ENCODE measurements around the gene PHTF2. TPM values are rescaled to one million over a fixed set of nuclear protein-coding genes. Genes with fewer than 3 reads are reported as not detected.
A peak's percentile ranks its signal among the peaks of the same experiment; 100 is the strongest.

Gene PHTF2
- polyA plus RNA-seq, 3 donors from 2014 or later = 4.1 to 9.3 (median 4.1) TPM

DNA sequence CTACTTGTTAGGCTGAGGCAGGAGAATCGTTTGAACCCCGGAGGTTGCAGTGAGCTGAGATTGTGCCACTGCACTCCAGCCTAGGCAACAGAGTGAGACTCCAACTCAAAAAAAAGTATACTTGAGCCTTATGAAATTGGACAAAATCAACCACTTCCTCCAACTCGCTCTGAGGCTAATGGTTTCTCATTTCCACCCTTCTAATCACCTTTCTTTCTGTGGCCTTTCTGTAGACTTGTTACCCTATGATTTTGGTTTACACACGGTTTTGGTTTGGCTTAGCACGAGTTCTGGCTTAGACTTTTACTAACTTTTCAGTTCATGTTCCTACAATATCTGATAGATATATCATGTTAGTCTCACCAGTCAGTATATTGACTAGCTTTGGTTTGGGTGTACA is 152.0 kb downstream of the PHTF2 start:
- Mint-ChIP-seq H3K4me1 (peaks cover 6 to 13% of the 10 kb centered on the region in 2 donors), H3K4me3 (peak overlapping the region in 2 of 5 donors; percentile 5 to 11), H3K27me3 (ENCODE audit: low read depth in 3 of 3) (no peaks in the 10 kb centered on the region), H3K27ac (peak overlapping the region in 3 of 6 donors; percentile 5 to 69 (median 28)), H3K36me3 (peaks cover 0 to 4% (median 0%) of the 10 kb centered on the region in 3 donors), H3K9me3 (no peaks in the 10 kb centered on the region)
- DNase-seq = peak in 2 of 3 donors; percentile 10 to 12

GRCh38 chr7:77954773-77955555 is 156.4 kb downstream of the PHTF2 start:
- peaks cover 0 to 2% (median 0%) of the 10 kb centered on the region in 3 donors for H3K27me3 Mint-ChIP-seq (ENCODE audit: low read depth in 3 of 3)
- H3K4me3 Mint-ChIP-seq = no peak overlapping the region
- H3K9me3 Mint-ChIP-seq = no peaks in the 10 kb centered on the region
- H3K36me3 Mint-ChIP-seq = peaks cover 5 to 11% (median 8%) of the 10 kb centered on the region in 3 donors
- H3K27ac Mint-ChIP-seq = no peak overlapping the region
- no peak for DNase-seq
- peaks cover 6 to 11% of the 10 kb centered on the region in 2 donors for H3K4me1 Mint-ChIP-seq

DNA sequence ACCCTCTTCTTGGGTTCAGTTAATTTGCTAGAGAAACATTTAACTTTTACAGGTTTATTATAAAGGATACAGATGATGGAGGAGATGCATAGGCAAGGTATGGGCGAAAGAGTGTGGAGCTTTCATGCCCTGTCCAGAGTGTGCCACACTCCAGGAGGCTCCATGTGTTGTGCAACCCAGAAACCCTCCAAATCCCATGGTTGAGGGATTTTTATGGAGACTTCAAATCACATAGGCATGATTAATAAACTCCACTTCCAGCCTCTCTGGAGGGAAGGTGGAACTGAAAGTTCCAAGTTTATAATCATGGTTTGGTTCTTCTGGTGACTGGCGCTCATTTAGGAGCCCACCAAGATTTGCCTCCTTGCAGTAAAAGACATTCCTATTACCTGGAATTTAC is 159.9 kb downstream of the PHTF2 start:
- Mint-ChIP-seq H3K4me1 (no peaks in the 10 kb centered on the region), H3K4me3 (no peak overlapping the region), H3K36me3 (peaks cover 4 to 11% (median 5%) of the 10 kb centered on the region in 3 donors), H3K27me3 (ENCODE audit: low read depth in 3 of 3) (peaks cover 0 to 2% (median 0%) of the 10 kb centered on the region in 3 donors), H3K27ac (no peak overlapping the region), H3K9me3 (no peaks in the 10 kb centered on the region)
- no peak for DNase-seq

- H3K4me3 Mint-ChIP-seq = no peak overlapping the region
- peaks cover 0 to 2% (median 0%) of the 10 kb centered on the region in 3 donors for H3K27me3 Mint-ChIP-seq (ENCODE audit: low read depth in 3 of 3)
- no peaks in the 10 kb centered on the region for H3K4me1 Mint-ChIP-seq
- DNase-seq = no peak
- no peaks in the 10 kb centered on the region for H3K9me3 Mint-ChIP-seq
- no peak overlapping the region for H3K27ac Mint-ChIP-seq
- peaks cover 4 to 11% (median 5%) of the 10 kb centered on the region in 3 donors for H3K36me3 Mint-ChIP-seq
Measured at GRCh38 chr7:77959080-77959479, 160.5 kb downstream of the PHTF2 start.

DNA sequence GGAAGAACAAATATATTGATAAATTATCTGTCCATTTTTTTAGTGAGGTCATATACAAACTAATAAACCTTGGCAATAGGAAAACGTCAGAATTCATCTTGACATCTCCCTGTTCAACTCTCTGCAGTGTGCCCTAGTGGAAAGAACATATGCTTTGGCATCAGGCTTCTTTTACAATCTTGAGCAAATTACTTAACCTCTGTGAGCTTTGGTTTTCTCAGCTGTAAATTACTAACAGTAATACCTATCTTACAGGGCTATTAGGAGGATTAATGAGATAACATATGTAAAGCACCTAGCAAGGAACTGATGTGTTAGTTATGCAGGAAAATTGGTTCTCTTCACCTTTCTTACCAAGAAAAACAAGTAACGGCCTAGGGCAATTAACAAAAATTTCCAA is 161.8 kb downstream of the PHTF2 start:
- H3K36me3 Mint-ChIP-seq = peaks cover 7 to 11% (median 7%) of the 10 kb centered on the region in 3 donors
- no peak for DNase-seq
- H3K4me3 Mint-ChIP-seq = no peak overlapping the region
- no peaks in the 10 kb centered on the region for H3K4me1 Mint-ChIP-seq
- peaks cover 0 to 2% (median 0%) of the 10 kb centered on the region in 3 donors for H3K27me3 Mint-ChIP-seq (ENCODE audit: low read depth in 3 of 3)
- no peaks in the 10 kb centered on the region for H3K9me3 Mint-ChIP-seq
- no peak overlapping the region for H3K27ac Mint-ChIP-seq

DNA sequence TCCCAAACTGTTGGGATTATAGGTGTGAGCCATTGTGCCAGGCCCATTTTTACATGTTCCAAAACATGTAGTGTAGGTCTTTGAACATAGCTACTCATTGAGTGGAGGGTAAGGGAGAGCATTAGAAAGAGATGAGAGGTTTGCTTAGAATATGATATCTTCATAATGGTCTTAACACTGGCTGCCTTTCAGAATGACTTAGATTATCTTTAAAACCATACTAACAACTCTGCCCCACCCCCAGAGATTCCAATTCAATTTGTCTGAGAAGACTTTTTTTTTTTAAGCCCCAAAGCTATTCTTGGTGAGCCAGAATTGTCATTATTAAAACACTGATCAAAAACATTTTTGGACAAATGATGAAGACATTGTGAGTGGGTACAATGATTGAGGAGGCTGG is 168.9 kb downstream of the PHTF2 start:
- Mint-ChIP-seq H3K36me3 (peaks cover 0 to 15% (median 7%) of the 10 kb centered on the region in 3 donors), H3K4me3 (no peak overlapping the region), H3K9me3 (no peaks in the 10 kb centered on the region), H3K27me3 (ENCODE audit: low read depth in 3 of 3) (peaks cover 0 to 3% (median 0%) of the 10 kb centered on the region in 3 donors), H3K4me1 (no peaks in the 10 kb centered on the region), H3K27ac (no peak overlapping the region)
- no peak for DNase-seq

GRCh38 chr7:77971726-77972125 is 173.2 kb downstream of the PHTF2 start:
- DNase-seq = no peak
- peaks cover 0 to 2% (median 0%) of the 10 kb centered on the region in 6 donors for H3K9me3 Mint-ChIP-seq
- H3K36me3 Mint-ChIP-seq = peaks cover 0 to 12% (median 5%) of the 10 kb centered on the region in 3 donors
- H3K27ac Mint-ChIP-seq = no peak overlapping the region
- no peaks in the 10 kb centered on the region for H3K4me1 Mint-ChIP-seq
- peaks cover 0 to 4% (median 0%) of the 10 kb centered on the region in 3 donors for H3K27me3 Mint-ChIP-seq (ENCODE audit: low read depth in 3 of 3)
- H3K4me3 Mint-ChIP-seq = no peak overlapping the region

GRCh38 chr7:77975672-77976480 is 177.3 kb downstream of the PHTF2 start:
- H3K27me3 Mint-ChIP-seq (ENCODE audit: low read depth in 3 of 3) = peaks cover 1 to 7% (median 3%) of the 10 kb centered on the region in 3 donors
- H3K4me3 Mint-ChIP-seq = no peak overlapping the region
- no peak overlapping the region for H3K27ac Mint-ChIP-seq
- H3K9me3 Mint-ChIP-seq = peaks cover 0 to 2% (median 0%) of the 10 kb centered on the region in 6 donors
- H3K36me3 Mint-ChIP-seq = peaks cover 0 to 7% (median 0%) of the 10 kb centered on the region in 3 donors
- H3K4me1 Mint-ChIP-seq = no peaks in the 10 kb centered on the region
- no peak for DNase-seq

DNA sequence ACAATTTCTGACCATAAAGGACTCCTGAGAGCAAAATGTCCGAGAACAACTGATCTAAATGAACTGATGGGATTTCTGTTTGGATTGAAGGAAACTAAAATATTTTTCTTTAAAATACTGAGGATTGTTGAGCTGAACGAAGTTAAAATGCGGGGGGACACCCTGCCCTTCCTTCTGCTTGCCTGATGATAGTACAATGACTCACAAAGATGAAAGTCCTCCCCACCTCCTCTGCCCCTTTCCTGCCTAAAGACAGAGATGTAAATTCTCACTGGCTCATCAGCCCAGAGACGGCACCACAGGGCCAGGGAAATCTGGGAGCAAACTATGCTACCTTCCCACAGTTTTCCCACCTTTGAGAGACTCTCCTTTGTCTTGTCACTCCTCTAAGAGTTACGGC is 180.6 kb downstream of the PHTF2 start:
- Mint-ChIP-seq H3K9me3 (peaks cover 0 to 2% (median 0%) of the 10 kb centered on the region in 6 donors), H3K4me1 (no peaks in the 10 kb centered on the region), H3K27me3 (ENCODE audit: low read depth in 3 of 3) (peaks cover 1 to 11% (median 3%) of the 10 kb centered on the region in 3 donors), H3K27ac (no peak overlapping the region), H3K36me3 (peaks cover 0 to 7% (median 0%) of the 10 kb centered on the region in 3 donors), H3K4me3 (no peak overlapping the region)
- no peak for DNase-seq

DNA sequence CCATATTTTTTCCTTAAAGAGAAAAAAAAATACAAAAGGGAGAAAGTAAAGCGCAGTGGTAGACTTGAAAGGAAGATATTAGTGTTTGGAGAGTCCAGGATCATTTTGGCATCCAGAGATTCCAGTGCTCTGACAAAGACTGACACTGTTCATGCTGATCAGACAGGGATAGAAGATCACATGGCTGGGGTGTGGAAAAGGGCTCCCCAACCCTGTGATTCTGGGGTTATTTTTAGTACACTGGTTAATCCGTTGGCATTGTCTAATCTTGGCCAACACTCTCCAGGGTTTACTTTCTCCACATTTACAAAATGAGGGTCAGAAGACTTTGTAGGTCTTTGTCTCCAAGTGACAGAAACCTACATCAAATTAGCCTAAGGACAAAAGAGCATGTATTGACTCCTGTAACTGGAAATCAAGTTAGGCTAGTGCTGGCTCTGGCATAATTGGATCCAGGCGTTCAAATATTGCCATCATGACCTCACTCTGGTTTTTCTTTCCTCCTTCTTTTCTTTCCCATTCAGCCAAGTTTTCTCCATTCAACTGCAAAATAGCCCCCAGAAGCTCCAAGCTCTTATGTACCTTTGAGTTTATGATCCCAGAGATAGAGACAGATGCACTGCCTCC is 181.6 kb downstream of the PHTF2 start:
- Mint-ChIP-seq H3K4me1 (no peaks in the 10 kb centered on the region), H3K27me3 (ENCODE audit: low read depth in 3 of 3) (peaks cover 1 to 11% (median 2%) of the 10 kb centered on the region in 3 donors), H3K27ac (no peak overlapping the region), H3K9me3 (peaks cover 0 to 2% (median 0%) of the 10 kb centered on the region in 6 donors), H3K4me3 (no peak overlapping the region), H3K36me3 (peaks cover 0 to 7% (median 0%) of the 10 kb centered on the region in 3 donors)
- no peak for DNase-seq

DNA sequence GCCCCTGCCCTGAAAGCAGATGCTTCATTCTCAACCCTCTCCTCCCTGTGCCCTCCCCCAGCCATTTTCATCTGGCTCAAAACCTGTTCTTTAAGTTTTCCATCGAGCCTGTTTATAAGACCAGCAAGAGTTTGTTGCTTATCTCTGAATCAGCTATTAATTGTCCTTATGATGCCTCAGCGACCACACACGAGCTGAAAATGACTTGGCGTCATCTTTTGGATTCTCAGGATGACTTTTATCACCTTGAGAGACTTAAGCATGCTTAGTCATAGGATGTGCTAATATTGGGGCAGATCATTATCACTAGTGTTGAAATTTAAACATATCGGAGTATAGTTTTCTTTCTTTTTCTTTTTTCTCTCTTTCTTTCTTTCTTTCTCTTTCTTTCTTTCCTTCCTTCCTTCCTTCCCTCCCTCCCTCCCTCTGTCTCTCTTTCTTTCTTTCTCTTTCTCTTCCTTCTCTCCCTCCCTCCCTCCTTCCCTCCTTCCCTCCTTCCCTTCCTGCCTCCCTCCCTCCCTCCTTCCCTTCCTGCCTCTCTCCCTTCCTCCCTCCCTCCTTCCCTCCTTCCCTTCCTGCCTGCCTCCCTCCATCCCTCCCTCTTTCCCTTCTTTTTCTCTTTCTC is 184.5 kb downstream of the PHTF2 start:
- no peaks in the 10 kb centered on the region for H3K4me1 Mint-ChIP-seq
- H3K36me3 Mint-ChIP-seq = peaks cover 0 to 7% (median 0%) of the 10 kb centered on the region in 3 donors
- H3K27me3 Mint-ChIP-seq (ENCODE audit: low read depth in 3 of 3) = peaks cover 1 to 11% (median 2%) of the 10 kb centered on the region in 3 donors
- DNase-seq = no peak
- no peak overlapping the region for H3K27ac Mint-ChIP-seq
- H3K4me3 Mint-ChIP-seq = no peak overlapping the region
- no peaks in the 10 kb centered on the region for H3K9me3 Mint-ChIP-seq

DNA sequence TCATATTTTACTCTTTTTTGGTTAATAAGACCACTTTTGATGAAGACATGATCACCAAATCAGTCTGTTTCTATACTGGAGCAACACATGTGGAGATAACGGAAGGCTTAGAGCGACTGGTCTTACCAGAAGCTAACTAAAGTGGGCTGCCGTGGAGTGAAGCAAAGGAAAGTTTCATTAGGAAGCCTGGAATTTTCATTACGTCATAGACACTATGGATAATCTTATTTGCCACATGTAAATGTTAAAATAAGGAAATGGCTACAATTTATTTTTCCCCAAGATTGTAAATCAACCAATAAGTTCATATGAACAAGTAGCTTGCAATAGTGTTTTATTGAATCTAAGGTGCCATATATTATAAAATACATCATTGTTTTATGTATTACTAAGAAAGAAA is 185.4 kb downstream of the PHTF2 start:
- H3K4me1 Mint-ChIP-seq = no peaks in the 10 kb centered on the region
- peaks cover 0 to 7% (median 0%) of the 10 kb centered on the region in 3 donors for H3K36me3 Mint-ChIP-seq
- H3K27ac Mint-ChIP-seq = no peak overlapping the region
- H3K4me3 Mint-ChIP-seq = no peak overlapping the region
- H3K9me3 Mint-ChIP-seq = no peaks in the 10 kb centered on the region
- DNase-seq = no peak
- peaks cover 1 to 11% (median 2%) of the 10 kb centered on the region in 3 donors for H3K27me3 Mint-ChIP-seq (ENCODE audit: low read depth in 3 of 3)

DNA sequence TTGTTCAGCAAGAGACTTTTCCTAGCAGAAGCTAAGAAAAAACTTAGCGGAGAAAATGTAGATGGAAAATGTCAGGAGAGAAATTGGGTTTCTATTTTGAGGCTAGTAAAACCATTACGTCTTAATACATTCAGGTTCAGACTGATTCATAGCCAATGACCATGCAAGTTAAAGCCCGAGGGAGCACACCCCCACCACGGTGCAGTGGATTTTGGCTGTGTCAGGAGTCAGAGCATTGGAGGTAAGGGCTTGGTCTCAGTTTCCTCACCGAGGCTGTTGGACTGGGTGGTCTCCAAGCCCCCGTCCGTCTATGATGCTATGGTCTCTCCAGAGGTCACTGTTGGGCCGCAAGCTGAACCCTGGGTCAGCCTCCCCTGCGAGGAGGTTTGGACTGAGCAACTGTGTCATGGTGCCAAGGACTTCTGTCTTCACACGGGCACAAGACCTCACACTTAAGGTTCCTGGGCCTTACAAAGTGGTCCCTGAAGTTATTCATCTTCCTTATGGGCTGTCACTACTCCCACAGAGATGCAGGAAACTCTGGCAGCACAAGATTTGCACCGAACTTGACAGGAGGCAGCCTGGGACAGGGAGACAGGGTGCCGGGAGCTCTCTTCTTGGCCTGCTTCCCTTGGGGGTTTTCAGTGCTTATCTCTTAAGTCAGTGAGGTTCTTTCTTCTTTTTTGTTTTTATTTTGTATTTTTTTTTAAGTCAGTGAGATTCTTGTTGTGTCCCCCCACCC is 186.8 kb downstream of the PHTF2 start:
- Mint-ChIP-seq H3K27me3 (ENCODE audit: low read depth in 3 of 3) (peaks cover under 1 to 9% (median 1%) of the 10 kb centered on the region in 3 donors), H3K4me3 (no peak overlapping the region), H3K4me1 (no peaks in the 10 kb centered on the region), H3K27ac (no peak overlapping the region), H3K9me3 (no peaks in the 10 kb centered on the region), H3K36me3 (no peaks in the 10 kb centered on the region)
- DNase-seq = no peak
